GM12875 (cell line): ENCODE measurements around the gene PARD3.

ENCODE experiments used
- H3K4me3 ChIP-seq: one replicate; pipeline ENCODE4 v1.5.1; 2011; ENCODE audit warnings: low read depth, low read length, control low read depth
- CTCF ChIP-seq: IDR thresholded peaks from 2 replicates; pipeline ENCODE4 v1.5.1; 2011; ENCODE audit warnings: low read depth, mild to moderate bottlenecking, control low read depth, inconsistent platforms, low read length, moderate library complexity, borderline replicate concordance; ENCODE audit not compliant: insufficient read depth

PARD3 gene

DNA sequence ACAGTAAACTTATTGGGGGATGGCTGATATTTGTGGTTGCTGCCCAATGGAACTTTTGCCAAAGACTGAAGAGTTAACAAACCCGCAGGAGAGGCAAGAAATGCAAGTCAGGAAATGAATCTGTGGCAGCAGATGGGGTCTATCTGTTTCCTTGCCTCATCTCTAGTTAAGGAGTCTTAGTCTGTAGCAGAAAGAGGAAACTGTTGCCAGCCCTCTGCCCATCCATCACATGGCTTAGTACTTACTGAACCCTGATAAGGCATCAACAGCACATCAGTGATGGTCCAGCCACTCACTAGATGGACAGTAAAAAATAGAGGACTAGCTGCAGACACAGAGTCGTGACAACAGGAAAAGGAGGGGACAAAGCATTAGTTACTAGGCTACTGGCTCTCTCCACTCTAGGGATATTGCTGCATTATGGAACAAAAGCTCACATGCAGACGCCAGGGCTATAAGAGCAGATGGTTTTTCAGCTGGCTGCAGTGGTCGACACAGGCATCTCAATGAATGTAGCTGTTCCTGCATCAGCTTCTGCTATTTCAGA lies 614.7 kb downstream of the PARD3 start:
- no peak for TF ChIP-seq CTCF
- H3K4me3 ChIP-seq: no peak overlapping the region

GRCh38 chr10:34198953-34199352 lies 616.1 kb downstream of the PARD3 start:
- no peak overlapping the region for H3K4me3 ChIP-seq
- no peak for TF ChIP-seq CTCF

- H3K4me3 ChIP-seq: no peak overlapping the region
- no peak for TF ChIP-seq CTCF
Observed at GRCh38 chr10:34196058-34196433, 619.0 kb downstream of the PARD3 start.

DNA sequence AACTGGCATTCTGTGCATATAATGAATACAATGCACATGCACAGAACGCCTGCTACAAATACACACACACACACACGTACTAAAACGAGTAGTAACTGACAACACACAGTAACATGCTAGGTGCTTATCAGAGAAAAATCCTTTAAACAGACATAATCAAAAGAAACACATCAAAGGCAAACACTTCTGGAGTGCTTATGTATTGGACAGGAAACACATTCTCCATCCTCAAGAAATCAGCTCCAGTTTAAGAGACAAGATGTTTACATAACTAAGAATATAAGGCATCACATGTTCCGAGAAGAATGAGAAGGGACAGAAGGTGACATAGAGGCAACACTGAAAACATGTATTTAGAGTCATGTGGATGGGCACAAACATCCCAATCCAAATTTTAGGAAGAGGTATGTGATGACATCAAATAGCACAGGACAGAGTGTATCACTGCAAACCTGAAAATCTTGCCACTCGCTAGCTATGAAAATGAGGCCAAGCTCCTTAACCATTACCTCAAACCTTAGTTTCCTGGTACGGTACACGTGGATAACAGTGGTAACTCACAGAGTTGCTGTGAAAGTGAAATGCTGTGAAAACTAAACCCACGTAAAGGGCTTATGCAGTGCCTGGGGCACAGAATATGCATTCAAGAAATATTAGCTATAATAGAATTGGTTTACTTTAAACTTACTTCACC lies 619.6 kb downstream of the PARD3 start:
- no peak overlapping the region for H3K4me3 ChIP-seq
- TF ChIP-seq CTCF: no peak

DNA sequence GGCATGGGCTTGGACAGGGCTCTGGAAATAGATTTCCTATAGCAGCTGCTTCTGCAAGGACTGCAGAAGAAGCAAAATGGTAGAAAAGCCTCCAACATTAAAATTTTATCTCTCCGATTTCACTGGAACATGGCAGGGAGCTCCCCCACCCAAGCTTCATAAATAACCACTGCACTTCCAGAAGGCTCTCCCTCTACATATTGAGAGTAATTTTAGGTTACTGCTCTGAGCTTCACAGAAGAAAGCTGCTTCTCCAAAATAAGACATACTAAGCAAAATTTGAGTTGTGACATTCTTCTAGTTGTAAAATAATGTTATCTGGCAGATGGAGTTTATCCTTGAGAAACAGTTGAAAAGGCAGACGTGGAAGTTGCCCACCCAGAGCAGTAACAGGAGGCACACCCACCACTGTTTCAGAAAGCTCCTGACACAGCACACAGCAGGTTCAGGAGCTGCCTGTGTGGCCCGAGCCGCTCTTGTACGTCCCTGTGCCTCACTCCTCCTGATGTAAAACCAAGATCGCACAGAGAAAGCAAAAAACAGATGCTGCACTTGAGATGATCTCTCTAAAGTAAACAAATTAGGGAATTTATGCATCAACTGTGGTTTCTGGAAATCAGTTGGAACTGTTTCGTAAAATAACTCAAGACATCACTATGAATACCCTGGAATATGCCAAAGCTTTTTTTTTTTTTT lies 621.0 kb downstream of the PARD3 start:
- TF ChIP-seq CTCF: no peak
- no peak overlapping the region for H3K4me3 ChIP-seq

GRCh38 chr10:34192646-34193045 lies 622.5 kb downstream of the PARD3 start:
- no peak for TF ChIP-seq CTCF
- no peak overlapping the region for H3K4me3 ChIP-seq

DNA sequence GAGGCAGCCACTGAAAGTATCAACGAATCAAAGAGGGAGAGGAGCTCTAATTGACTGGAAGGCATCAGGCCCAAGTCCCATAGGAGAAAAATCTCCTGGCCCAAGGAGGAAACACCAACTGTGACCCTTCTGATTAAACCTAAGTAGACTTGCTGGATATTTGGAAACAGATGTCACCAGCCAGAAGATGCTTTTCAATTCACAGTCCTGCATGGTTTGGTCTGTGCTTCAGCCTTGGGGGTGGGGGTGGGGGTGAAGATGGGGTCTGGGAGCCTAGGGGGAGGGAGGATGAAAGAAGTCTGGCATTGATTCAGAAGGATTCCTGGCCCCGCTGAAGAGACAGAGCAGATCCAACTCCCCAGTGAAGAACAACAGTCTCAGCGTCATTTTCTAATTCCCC lies 623.7 kb downstream of the PARD3 start:
- no peak for TF ChIP-seq CTCF
- H3K4me3 ChIP-seq: no peak overlapping the region
